HepG2 (cell line): ENCODE measurements around the gene DGKD. TPM values are rescaled to one million over a fixed set of nuclear protein-coding genes. Genes with fewer than 3 reads are reported as not detected.

Source experiments
- ATAC-seq: fragments of 200-7000 bp; cut with Tn5 transposase; 3 replicates; pipeline ENCODE4 v1.9.1; 2020; ENCODE audit warnings: mild to moderate bottlenecking, moderate library complexity
- BruUV-seq: library from RNA; stranded (reverse); fragments of 400-500 nt; replicated peaks from 2 replicates; lab custom pipeline; 2021; lab: Mats Ljungman, UMichigan
- CTCF ChIA-PET: fragments of 300-600 bp; formaldehyde crosslinking; extraction: SDS; loops from one replicate; lab custom pipeline; 2021; ENCODE audit warnings: low total read pairs, inconsistent platforms, low intra/inter-chr PET ratio; lab: Yijun Ruan, JAX
- POLR2A ChIA-PET: fragments of 350-600 bp; sonication (Branson Sonifier 250); formaldehyde crosslinking; loops from one replicate; lab custom pipeline; 2020; ENCODE audit warnings: antibody characterized with exemption, inconsistent platforms; lab: Yijun Ruan, JAX
- DNase-seq: peaks from one replicate; pipeline ENCODE4 v3.0.0-alpha.2; 2015; ENCODE audit warnings: low spot score
- FAIRE-seq: peaks from 3 replicates; lab custom pipeline; 2011; peaks lifted over from hg19 to GRCh38; lab: Jason Lieb, UNC
- H2AFZ ChIP-seq: one replicate; pipeline ENCODE4 v1.6.1; 2011; ENCODE audit warnings: low read length, inconsistent platforms
- H3K27ac ChIP-seq: fragments of 300-600 bp; 3 replicates; pipeline ENCODE4 v1.8.0; 2011; ENCODE audit warnings: mixed run types, mild to moderate bottlenecking, mixed read lengths, low read length, inconsistent platforms; ENCODE audit not compliant: insufficient read depth; ENCODE audit errors: extremely low read length
- H3K27me3 ChIP-seq, 2 experiments: fragments of 200-600 bp in 1 of 2; 2 replicates in 1 of 2; 3 replicates in 1 of 2; pipeline versions ENCODE4 v1.6.0 to v1.8.0; 2011; ENCODE audit warnings: low read length in 2 of 2, mild to moderate bottlenecking in 2 of 2, moderate library complexity in 2 of 2, inconsistent platforms in 1 of 2; ENCODE audit not compliant: insufficient read depth in 2 of 2, control insufficient read depth in 1 of 2
- H3K36me3 ChIP-seq, 2 experiments: fragments of 200-600 bp in 1 of 2; replicated peaks in 1 of 2; 2 replicates in 1 of 2; 3 replicates in 1 of 2; pipeline versions ENCODE4 v1.5.1 to v1.8.0; 2011; ENCODE audit warnings: low read length in 2 of 2, inconsistent platforms in 1 of 2; ENCODE audit not compliant: insufficient read depth in 2 of 2, control insufficient read depth in 1 of 2
- H3K4me1 ChIP-seq: 2 replicates; pipeline ENCODE4 v1.5.1; 2012; ENCODE audit warnings: low read length, inconsistent platforms; ENCODE audit not compliant: insufficient read depth
- H3K4me2 ChIP-seq: 2 replicates; pipeline ENCODE4 v1.6.0; 2011; ENCODE audit warnings: low read depth, low read length, inconsistent platforms
- H3K4me3 ChIP-seq, 3 experiments: fragments of 200-600 bp in 1 of 3; sonication (generic), shearing (Covaris generic) in 1 of 3; replicated peaks in 1 of 3; 2 replicates each; pipeline ENCODE4 v1.5.1; 2011 to 2016; ENCODE audit warnings: low read length in 3 of 3, inconsistent platforms in 2 of 3, low read depth in 2 of 3, mild to moderate bottlenecking in 2 of 3, control low read depth in 1 of 3, mixed read lengths in 1 of 3; ENCODE audit not compliant: insufficient read depth in 1 of 3
- H3K79me2 ChIP-seq: one replicate; pipeline ENCODE4 v1.6.1; 2011; ENCODE audit warnings: low read length, inconsistent platforms; ENCODE audit not compliant: insufficient read depth
- H3K9ac ChIP-seq: 2 replicates; pipeline ENCODE4 v1.6.0; 2011; ENCODE audit warnings: mild to moderate bottlenecking, low read depth, low read length, inconsistent platforms; ENCODE audit not compliant: insufficient read depth
- H3K9me3 ChIP-seq: 2 replicates; pipeline ENCODE4 v1.5.1; 2012; ENCODE audit warnings: mild to moderate bottlenecking, low read length
- H4K20me1 ChIP-seq: 2 replicates; pipeline ENCODE4 v1.6.0; 2011; ENCODE audit warnings: inconsistent platforms, mild to moderate bottlenecking, low read length, moderate library complexity; ENCODE audit not compliant: insufficient read depth
- CEBPG ChIP-seq: IDR thresholded peaks from 2 replicates; pipeline ENCODE4 v1.6.1; 2016
- KAT7 ChIP-seq: IDR thresholded peaks from 2 replicates; pipeline ENCODE4 v1.6.1; 2018; ENCODE audit warnings: borderline replicate concordance, missing compliant biosample characterization
- ZNF180 ChIP-seq: sonication (generic); formaldehyde crosslinking; IDR thresholded peaks from 2 replicates; pipeline ENCODE4 v1.4.0; 2020; ENCODE audit warnings: low read depth, missing genetic modification reagents, borderline replicate concordance
- ZNF564 ChIP-seq: sonication (generic); formaldehyde crosslinking; IDR thresholded peaks from 2 replicates; pipeline ENCODE4 v1.8.1; 2023; ENCODE audit warnings: mild to moderate bottlenecking, missing genetic modification reagents
- WGBS: methylation state at CpG from one replicate; pipeline ENCODE4 v1.1.6; 2017; ENCODE audit warnings: low lambda C conversion rate; 5-methylcytosine and 5-hydroxymethylcytosine counted together
- in situ Hi-C: cut with HindIII; loops from 2 replicates; pipeline ENCODE4 v1.10.0; 2017; ENCODE audit warnings: low pct_unique_long_range_greater_than_20kb; ENCODE audit not compliant: extremely low pct_ligation_motif_present
- intact Hi-C: fragments of 100-400 bp; cut with micrococcal nuclease; formaldehyde crosslinking; loops from one replicate; pipeline ENCODE4 v1.10.0; 2022; ENCODE audit not compliant: unreplicated experiment
- polyA plus RNA-seq, 8 experiments: library from polyadenylated mRNA; depleted of rRNA in 3 of 8; stranded (reverse) in 7 of 8; unstranded in 1 of 8; fragments of >200 nt; fragmentation: Illumina TruSeq in 4 of 8; extraction: Trizol in 4 of 8; gene quantifications; 2 replicates each; pipeline versions ENCODE4 v1.2.1 to v1.2.3, GENCODE V29; 2011 to 2016; ENCODE audit warnings: low read depth in 4 of 8, missing spikeins in 1 of 8, mixed read lengths in 1 of 8; ENCODE audit not compliant: insufficient read depth in 1 of 8
- total RNA-seq, 5 experiments: library from RNA; depleted of rRNA; stranded (reverse); fragments of >200 nt; fragmentation: Illumina TruSeq; extraction: Trizol; gene quantifications; 2 replicates each; pipeline ENCODE4 v1.2.3, GENCODE V29; 2016; ENCODE audit warnings: low read depth in 1 of 5
- TF ChIP-seq, protein P1 (sequence below): sonication (generic); formaldehyde crosslinking; IDR thresholded peaks from 2 replicates; pipeline ENCODE4 v1.9.0; 2021; ENCODE audit warnings: mild to moderate bottlenecking, missing genetic modification reagents

Gene DGKD
- total and polyA plus RNA-seq, 2 of the 13 experiments (the other 11 are each of a cell fraction or from before 2014, with no cell fraction given) = 24.5 to 33.2 TPM

DNA sequence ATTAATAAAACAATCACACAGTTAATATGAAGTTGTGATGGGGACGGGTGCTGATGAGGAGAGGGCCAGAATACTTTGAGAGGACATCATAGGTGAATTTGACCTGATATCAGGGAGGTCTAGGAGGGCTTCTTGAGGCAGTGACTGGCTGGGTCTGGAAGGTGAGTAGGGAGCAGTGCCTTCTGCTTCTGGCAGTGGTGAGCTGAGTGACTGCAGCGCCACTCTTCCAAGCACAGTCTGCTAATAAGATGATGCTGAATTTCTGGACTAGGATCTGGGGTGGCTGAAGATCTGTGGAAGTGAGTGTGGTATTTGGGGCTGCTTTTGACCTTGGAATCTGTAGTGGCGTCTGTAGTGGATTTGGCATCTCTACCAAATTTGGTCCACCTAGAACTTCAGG, 5.5 kb downstream of the DGKD start:
- Histone ChIP-seq H3K4me1 (peaks cover 65% of the 10 kb centered on the region), H3K9me3 (peaks cover 4% of the 10 kb centered on the region; the same call in 1 of the 2 replicates), H3K27ac (no peak overlapping the region), H3K4me2 (no peak overlapping the region), H4K20me1 (peaks cover 16% of the 10 kb centered on the region), H3K36me3 (peaks cover 2 to 12% of the 10 kb centered on the region in 2 experiments; a peak in 3 of 5 replicates), H2AFZ (no peak overlapping the region), H3K27me3 (no peaks in the 10 kb centered on the region; a peak in 1 of 5 replicates), H3K9ac (no peak overlapping the region), H3K4me3 (no peak overlapping the region), H3K79me2 (peaks cover 76% of the 10 kb centered on the region)
- DNase-seq (no peak), FAIRE-seq (no peak), ATAC-seq (no peak)
- ChIA-PET CTCF (no interaction called here), POLR2A (no interaction called here)
- TF ChIP-seq ZNF564 (CRISPR knock-in tag) (no peak), KAT7 (no peak), CEBPG (CRISPR knock-in tag) (no peak), ZNF180 (no peak)
- TF ChIP-seq, protein P1, sequence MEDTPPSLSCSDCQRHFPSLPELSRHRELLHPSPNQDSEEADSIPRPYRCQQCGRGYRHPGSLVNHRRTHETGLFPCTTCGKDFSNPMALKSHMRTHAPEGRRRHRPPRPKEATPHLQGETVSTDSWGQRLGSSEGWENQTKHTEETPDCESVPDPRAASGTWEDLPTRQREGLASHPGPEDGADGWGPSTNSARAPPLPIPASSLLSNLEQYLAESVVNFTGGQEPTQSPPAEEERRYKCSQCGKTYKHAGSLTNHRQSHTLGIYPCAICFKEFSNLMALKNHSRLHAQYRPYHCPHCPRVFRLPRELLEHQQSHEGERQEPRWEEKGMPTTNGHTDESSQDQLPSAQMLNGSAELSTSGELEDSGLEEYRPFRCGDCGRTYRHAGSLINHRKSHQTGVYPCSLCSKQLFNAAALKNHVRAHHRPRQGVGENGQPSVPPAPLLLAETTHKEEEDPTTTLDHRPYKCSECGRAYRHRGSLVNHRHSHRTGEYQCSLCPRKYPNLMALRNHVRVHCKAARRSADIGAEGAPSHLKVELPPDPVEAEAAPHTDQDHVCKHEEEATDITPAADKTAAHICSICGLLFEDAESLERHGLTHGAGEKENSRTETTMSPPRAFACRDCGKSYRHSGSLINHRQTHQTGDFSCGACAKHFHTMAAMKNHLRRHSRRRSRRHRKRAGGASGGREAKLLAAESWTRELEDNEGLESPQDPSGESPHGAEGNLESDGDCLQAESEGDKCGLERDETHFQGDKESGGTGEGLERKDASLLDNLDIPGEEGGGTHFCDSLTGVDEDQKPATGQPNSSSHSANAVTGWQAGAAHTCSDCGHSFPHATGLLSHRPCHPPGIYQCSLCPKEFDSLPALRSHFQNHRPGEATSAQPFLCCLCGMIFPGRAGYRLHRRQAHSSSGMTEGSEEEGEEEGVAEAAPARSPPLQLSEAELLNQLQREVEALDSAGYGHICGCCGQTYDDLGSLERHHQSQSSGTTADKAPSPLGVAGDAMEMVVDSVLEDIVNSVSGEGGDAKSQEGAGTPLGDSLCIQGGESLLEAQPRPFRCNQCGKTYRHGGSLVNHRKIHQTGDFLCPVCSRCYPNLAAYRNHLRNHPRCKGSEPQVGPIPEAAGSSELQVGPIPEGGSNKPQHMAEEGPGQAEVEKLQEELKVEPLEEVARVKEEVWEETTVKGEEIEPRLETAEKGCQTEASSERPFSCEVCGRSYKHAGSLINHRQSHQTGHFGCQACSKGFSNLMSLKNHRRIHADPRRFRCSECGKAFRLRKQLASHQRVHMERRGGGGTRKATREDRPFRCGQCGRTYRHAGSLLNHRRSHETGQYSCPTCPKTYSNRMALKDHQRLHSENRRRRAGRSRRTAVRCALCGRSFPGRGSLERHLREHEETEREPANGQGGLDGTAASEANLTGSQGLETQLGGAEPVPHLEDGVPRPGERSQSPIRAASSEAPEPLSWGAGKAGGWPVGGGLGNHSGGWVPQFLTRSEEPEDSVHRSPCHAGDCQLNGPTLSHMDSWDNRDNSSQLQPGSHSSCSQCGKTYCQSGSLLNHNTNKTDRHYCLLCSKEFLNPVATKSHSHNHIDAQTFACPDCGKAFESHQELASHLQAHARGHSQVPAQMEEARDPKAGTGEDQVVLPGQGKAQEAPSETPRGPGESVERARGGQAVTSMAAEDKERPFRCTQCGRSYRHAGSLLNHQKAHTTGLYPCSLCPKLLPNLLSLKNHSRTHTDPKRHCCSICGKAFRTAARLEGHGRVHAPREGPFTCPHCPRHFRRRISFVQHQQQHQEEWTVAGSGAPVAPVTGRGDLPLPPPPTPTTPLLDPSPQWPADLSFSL (CRISPR knock-in tag) = no peak
- intact Hi-C loops (loop anchor here (10.0 kb wide), 2 partner anchors 85 to 105 kb away; partner anchors contain the start of gene ATG16L1), in situ Hi-C loops (no loop called here)
- BruUV-seq = no TSS peak
- WGBS = 93% methylated on average over 3 of the region's 3 CpGs
